Psoas muscle (tissue), 8 donors: ENCODE measurements around the gene KRTCAP2. TPM values are rescaled to one million over a fixed set of nuclear protein-coding genes. Genes with fewer than 3 reads are reported as not detected.
"Not testable (repeated sequence)": the region's sequence is repeated elsewhere in the genome, so short reads cannot be mapped to it uniquely, and the experiment has no call there.

Experiments
- ATAC-seq, 4 donors: fragments of 200-7000 bp; cut with Tn5 transposase; one replicate each; pipeline ENCODE4 v1.9.1; 2020; ENCODE audit warnings: moderate library complexity in 3 of 4, mild to moderate bottlenecking in 2 of 4
- DNase-seq, 2 donors: peaks; one replicate each; pipeline ENCODE4 v3.0.0-alpha.2; 2020
- H3K27ac ChIP-seq: fragments of 200-600 bp; one replicate; pipeline ENCODE4 v1.8.0; 2022
- H3K27me3 ChIP-seq, 3 donors: fragments of 200-600 bp in 1 of 3; one replicate each; pipeline versions ENCODE4 v1.6.1 to v1.8.0; 2013 to 2022; ENCODE audit warnings: low read length in 2 of 3, mild to moderate bottlenecking in 2 of 3, moderate library complexity in 1 of 3; ENCODE audit not compliant: insufficient read depth in 3 of 3
- H3K36me3 ChIP-seq, 2 donors: fragments of 200-600 bp in 1 of 2; one replicate each; pipeline versions ENCODE4 v1.6.1 to v1.8.0; 2013 to 2022; ENCODE audit warnings: low read depth in 1 of 2, mild to moderate bottlenecking in 1 of 2, moderate library complexity in 1 of 2; ENCODE audit not compliant: insufficient read depth in 1 of 2
- H3K4me1 ChIP-seq: fragments of 200-600 bp; one replicate; pipeline ENCODE4 v1.8.0; 2022
- H3K4me3 ChIP-seq: fragments of 200-600 bp; one replicate; pipeline ENCODE4 v1.8.0; 2022; ENCODE audit warnings: mild to moderate bottlenecking
- H3K9me3 ChIP-seq: fragments of 200-600 bp; one replicate; pipeline ENCODE4 v1.8.0; 2022
- CTCF ChIP-seq: fragments of 200-600 bp; IDR thresholded peaks from one replicate; pipeline ENCODE4 v1.8.0; 2022; ENCODE audit warnings: antibody characterized with exemption
- WGBS, 3 donors: extraction: QIAGEN DNeasy Blood & Tissue Kit; methylation state at CpG; one replicate each; pipeline versions ENCODE4 v1.1.6 to v1.1.7; 2013; 5-methylcytosine and 5-hydroxymethylcytosine counted together
- intact Hi-C, 2 donors: fragments of 100-400 bp; cut with DNase I; formaldehyde crosslinking; loops; one replicate each; pipeline versions ENCODE4 v1.11.0 to v1.14.2; 2022
- polyA plus RNA-seq, 3 donors: library from polyadenylated mRNA; stranded (reverse); fragments of 200-250 nt; gene quantifications; one replicate each; pipeline ENCODE4 v1.2.3, GENCODE V29; 2013
- total RNA-seq, 4 donors: library from RNA; stranded (reverse); fragmentation: NEBNext Ultra II Directional in 2 of 4; extraction: Animal tissue kit (Norgen Biotek cat#: 25700) in 2 of 4; gene quantifications; one replicate each; pipeline versions ENCODE4 v1.2.1 to v1.2.4, GENCODE V29; 2021 to 2023
- donor health status: healthy with polysubstance abuse.
- donor health status: DM: no; HTN: no; CAD: no; lungs with moderate emphysema.
- donor health status: Bipolar disorder and iron deficiency.
- donor health status: healthy.
- donor health status: DM: yes; HTN: yes; CAD: no.
- donor health status: DM: no; HTN: no; CAD: no.
- donor health status: DM: no; HTN: no; CAD: no.
- donor health status: DM: yes; HTN: yes; CAD: no.

Gene KRTCAP2
- total and polyA plus RNA-seq, 7 donors = 115 to 171 (median 137) TPM

GRCh38 chr1:155160128-155160527, 13.0 kb downstream of the KRTCAP2 start:
- Histone ChIP-seq H3K4me3 (no peak overlapping the region), H3K27ac (no peak overlapping the region), H3K9me3 (no peaks in the 10 kb centered on the region), H3K36me3 (no peaks in the 10 kb centered on the region), H3K27me3 (peaks cover 0 to 8% (median 0%) of the 10 kb centered on the region in 3 donors), H3K4me1 (no peaks in the 10 kb centered on the region)
- ATAC-seq (no peak), DNase-seq (no peak)
- 75 to 79% (median 78%) methylated on average over 8 of the region's 8 CpGs for WGBS, 3 donors
- TF ChIP-seq CTCF = no peak
- intact Hi-C loops = no loop called here

GRCh38 chr1:155158991-155159390, 14.1 kb downstream of the KRTCAP2 start:
- intact Hi-C loops = no loop called here
- no peak for TF ChIP-seq CTCF
- H3K4me3 ChIP-seq = no peak overlapping the region
- no peak overlapping the region for H3K27ac ChIP-seq
- H3K27me3 ChIP-seq = peaks cover 0 to 8% (median 0%) of the 10 kb centered on the region in 3 donors
- WGBS, 3 donors = 73 to 80% (median 74%) methylated on average over 1 of the region's 1 CpG
- H3K4me1 ChIP-seq = no peaks in the 10 kb centered on the region
- no peaks in the 10 kb centered on the region for H3K36me3 ChIP-seq
- no peaks in the 10 kb centered on the region for H3K9me3 ChIP-seq
- ATAC-seq (no peak), DNase-seq (no peak)

GRCh38 chr1:155155996-155156643, 17.0 kb downstream of the KRTCAP2 start:
- H3K9me3 ChIP-seq, H3K4me1 ChIP-seq, DNase-seq, ATAC-seq, H3K36me3 ChIP-seq, H3K4me3 ChIP-seq, intact Hi-C loops, H3K27ac ChIP-seq, H3K27me3 ChIP-seq: not testable (repeated sequence)
- 61 to 72% (median 69%) methylated on average over 3 of the region's 3 CpGs for WGBS, 3 donors

- H3K9me3 ChIP-seq = no peaks in the 10 kb centered on the region
- 76 to 92% (median 82%) methylated on average over 3 of the region's 3 CpGs for WGBS, 3 donors
- TF ChIP-seq CTCF = no peak
These were observed 27.6 kb downstream of the KRTCAP2 start for GRCh38 chr1:155145491-155145890.

GRCh38 chr1:155141749-155142148, 31.4 kb downstream of the KRTCAP2 start:
- intact Hi-C loops = no loop called here

More at GRCh38 chr1:155145491-155145890, 27.6 kb downstream of the KRTCAP2 start:
- Histone ChIP-seq H3K4me3 (no peak overlapping the region), H3K27me3 (peaks cover 0 to 3% (median 0%) of the 10 kb centered on the region in 3 donors), H3K4me1 (no peaks in the 10 kb centered on the region), H3K36me3 (no peaks in the 10 kb centered on the region), H3K27ac (no peak overlapping the region)
- ATAC-seq (no peak), DNase-seq (no peak)
- intact Hi-C loops = no loop called here

More at GRCh38 chr1:155141749-155142148, 31.4 kb downstream of the KRTCAP2 start:
- peaks cover 0 to 11% of the 10 kb centered on the region in 2 donors for H3K36me3 ChIP-seq
- H3K27ac ChIP-seq = no peak overlapping the region
- 79 to 83% (median 79%) methylated on average over 7 of the region's 7 CpGs for WGBS, 3 donors
- no peak for ATAC-seq
- H3K4me1 ChIP-seq = peaks cover 14% of the 10 kb centered on the region
- H3K27me3 ChIP-seq = peaks cover 0 to 3% (median 0%) of the 10 kb centered on the region in 3 donors
- no peak for TF ChIP-seq CTCF
- H3K4me3 ChIP-seq = no peak overlapping the region
- no peaks in the 10 kb centered on the region for H3K9me3 ChIP-seq
- DNase-seq = no peak
